Hematopoietic multipotent progenitor cell (in vitro differentiated cells): ENCODE results near the gene GALNT14. TPM values are rescaled to one million over a fixed set of nuclear protein-coding genes. Genes with fewer than 3 reads are reported as not detected.

Experiments
- DNase-seq, 3 donors: peaks; one replicate each; pipeline ENCODE4 v3.0.0-alpha.2; 2011 to 2015; ENCODE audit warnings: low read depth in 2 of 3, low spot score in 2 of 3
- total RNA-seq: library from RNA; depleted of rRNA; stranded (reverse); fragments of >200 nt; gene quantifications from one replicate; pipeline ENCODE4 v1.2.3, GENCODE V29; 2012

The GALNT14 gene
- total RNA-seq, 1 donor: 12.9 TPM

DNA sequence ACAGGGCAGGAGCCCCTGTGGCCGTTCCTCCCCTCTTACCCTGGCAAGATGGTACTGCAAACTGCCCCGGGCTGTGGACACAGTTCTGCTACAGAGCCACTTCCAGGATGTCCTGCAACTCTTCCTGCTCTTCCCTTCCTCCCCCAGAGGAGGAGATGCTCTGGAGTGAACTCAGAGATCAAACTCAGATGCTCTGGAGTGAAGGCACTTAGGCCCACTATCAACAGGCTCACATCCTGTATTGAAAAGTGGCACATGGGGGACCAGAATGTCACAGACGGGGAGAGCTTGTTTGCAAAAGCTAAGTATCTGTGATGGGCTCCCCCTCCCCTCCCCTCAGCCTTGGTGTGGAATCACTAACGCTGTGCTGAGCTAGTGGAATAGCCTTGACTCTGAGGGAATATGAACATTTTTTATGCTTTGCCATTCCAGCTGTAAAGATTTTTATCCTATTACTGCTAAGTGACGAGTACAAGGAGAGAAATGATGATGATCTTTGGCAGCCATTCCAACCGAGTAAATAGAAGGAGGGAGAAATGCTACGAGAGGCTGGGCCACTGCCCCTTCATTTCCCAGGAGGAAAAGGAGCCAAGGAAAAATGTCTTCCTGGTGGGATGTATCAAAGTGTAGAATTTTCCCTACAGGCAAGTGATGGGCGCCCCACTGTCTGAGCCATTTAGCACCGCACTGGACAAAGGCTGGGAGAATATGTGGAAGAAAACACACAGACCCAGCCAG is 152.6 kb downstream of the GALNT14 start:
- no peak for DNase-seq

DNA sequence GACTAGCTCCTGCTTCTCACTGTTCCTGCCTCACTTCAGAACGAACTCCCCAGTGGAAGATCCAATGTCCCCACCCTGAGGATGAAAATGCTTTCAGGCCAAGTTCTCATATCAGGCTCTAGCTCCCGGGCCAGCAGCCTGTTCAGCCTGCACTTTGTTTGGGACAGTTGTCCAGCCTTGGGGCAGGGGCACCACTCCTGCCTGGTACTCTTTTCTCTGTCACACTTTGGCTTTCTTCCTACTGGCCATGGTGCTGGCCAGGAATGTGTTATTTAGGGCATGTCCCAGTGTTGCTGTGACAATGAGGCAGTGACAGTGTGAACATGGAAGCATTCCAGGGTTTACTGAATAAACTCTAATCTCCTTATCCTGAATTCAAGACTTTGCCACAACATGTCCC is 154.1 kb downstream of the GALNT14 start:
- DNase-seq: no peak

DNA sequence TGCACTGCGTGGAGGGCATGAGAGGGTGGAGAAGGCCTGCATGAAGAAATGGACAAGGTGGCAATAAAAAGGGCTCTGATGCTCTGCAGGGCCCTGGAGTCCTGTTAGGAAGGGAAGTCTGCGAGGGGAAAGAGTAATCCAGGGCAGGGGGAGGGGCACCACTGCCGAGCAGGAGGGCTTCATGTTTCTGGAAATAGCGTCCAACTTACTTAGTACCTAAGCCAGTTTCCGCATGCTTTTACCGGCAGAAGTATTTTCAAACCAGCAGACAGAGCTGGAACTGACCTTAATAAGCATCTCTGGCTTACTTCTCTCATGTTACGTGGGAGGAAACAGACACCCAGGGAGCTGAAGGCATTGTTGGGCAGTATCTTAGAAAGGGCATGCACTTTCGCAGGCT is 156.7 kb downstream of the GALNT14 start:
- DNase-seq: no peak

DNA sequence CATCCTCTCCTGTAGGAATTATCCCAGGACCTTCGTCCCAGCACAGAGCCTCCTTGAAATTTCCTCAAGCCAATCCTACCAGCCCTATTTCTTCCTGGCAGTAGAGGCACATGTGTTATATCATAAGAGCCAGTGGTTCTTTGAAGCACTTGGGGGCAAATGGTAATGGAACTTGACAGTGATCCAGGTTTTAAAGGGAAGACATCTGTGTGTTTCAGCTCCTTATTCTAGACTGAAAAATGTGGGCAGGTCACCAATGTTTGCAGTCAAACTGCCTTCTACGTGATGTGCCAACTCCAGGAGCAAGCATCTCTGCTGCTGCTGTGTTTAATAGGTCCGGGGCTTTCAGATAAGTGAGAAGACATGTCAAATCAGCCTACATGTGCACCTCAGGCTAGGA is 157.1 kb downstream of the GALNT14 start:
- DNase-seq: no peak

DNA sequence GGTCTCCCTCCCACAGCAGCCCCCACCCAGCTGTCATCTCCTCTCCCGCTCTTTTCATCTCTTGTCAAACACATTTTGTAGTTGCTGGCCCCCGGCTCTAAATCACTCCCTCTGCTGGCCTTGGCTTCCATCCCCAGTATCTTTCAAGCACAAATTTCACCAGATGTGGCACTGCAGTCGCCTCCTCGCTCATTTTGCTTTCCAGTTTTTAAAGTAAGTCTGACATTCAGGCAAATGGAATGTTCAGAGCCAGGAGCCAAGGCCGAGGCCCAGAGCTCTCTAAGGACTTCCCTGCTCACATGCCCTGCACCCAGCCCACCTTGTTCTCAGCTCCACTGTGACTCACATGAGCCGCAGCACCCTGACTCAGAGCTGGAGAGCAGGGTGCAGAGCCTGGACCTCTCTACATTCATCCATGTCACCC is 158.4 kb downstream of the GALNT14 start:
- no peak for DNase-seq

DNA sequence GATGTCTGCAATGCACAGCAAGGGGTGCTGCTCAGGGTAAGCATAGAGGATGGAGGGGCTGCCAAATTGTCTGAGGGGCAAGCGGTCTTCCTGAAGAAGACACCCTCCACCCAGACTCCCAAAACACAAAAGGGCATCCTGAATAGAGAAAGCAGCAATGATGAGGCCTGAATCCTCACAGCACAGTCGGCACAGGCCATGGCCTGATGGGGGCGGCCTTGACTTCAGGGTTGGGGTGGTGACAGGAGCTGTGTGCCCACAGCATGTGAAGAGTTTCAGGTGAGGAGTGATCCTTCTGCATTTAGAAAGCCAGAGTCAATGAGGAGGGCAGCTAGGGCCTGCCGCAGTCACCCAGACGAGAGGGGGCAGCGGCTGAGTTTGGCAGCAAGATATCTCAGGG is 159.4 kb downstream of the GALNT14 start:
- no peak for DNase-seq

DNA sequence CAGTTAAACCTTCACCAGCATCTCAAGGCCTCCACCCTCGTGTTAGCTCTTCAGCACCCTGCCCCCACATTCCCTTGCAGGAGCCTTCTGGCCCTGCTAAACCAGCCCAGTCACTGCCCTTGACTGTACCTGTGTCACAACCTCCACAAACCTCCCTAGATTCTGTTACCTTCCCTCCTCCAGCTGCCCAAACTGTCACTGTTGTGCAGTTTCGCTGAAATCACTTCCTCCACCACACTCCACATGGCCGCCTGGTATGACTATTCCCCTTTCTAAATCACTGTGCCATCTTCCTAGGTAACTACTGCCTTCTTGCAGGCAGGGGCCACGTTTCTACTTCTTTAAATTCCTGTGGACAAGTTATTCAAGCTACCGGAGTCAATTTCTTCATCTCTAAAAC is 160.2 kb downstream of the GALNT14 start:
- DNase-seq: no peak

DNA sequence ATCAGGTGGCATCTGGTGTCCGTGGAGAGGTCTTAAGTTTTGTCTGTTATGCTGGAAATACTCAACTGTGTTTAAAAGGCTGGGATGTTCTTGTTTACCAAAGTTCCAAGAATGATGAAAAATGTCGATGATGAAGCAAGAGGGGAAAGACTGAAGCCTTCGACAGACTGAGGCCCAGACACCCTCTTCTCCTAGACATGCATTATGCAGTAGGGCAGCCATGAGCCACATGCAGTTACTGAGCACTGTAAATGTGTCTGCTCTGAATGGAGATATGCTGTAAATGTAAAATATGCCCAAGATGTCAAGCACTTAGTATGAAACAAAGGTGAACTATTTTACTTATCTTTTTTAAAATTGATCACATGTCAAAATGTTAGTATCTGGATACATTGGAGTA is 163.1 kb downstream of the GALNT14 start:
- DNase-seq: no peak

DNA sequence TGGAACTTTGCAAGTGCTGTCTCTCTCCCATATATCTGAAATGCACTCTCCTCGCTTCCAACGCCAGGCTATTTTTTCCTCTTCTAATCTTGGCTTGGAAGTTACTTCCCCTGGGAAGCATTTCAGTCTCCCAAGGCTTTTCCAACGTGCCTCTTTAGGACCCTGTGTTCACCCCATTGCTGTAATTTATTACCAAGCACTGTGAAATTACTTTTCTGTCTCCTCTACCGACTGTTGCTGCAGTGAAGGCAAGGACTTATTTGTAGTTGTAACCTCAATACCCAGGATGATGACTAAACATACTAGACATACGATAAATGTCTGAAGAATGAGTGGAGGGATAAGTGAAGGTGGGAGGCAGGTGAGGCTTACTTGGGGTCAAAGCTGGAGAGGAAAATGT is 163.7 kb downstream of the GALNT14 start:
- no peak for DNase-seq

DNA sequence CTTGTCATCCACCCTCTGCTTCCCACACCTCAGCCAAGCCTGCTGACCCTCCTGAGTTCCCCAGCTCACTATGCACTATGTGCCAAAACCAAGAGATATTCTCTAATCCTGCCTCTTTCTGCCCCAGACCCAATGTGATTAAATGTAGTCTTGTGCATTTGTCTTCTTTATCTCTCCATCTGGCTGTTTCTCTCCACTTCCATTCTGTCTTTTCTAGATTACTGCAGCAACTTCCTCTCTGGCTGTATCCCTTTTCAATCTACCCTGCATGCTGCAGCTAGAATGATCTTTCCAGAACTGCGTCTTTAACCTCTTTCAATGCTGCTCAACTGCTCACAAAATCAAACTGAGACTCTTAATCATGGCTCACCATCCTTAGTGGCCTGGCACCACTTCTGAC is 164.1 kb downstream of the GALNT14 start:
- peak in 1 of 3 donors; percentile 12 for DNase-seq

DNA sequence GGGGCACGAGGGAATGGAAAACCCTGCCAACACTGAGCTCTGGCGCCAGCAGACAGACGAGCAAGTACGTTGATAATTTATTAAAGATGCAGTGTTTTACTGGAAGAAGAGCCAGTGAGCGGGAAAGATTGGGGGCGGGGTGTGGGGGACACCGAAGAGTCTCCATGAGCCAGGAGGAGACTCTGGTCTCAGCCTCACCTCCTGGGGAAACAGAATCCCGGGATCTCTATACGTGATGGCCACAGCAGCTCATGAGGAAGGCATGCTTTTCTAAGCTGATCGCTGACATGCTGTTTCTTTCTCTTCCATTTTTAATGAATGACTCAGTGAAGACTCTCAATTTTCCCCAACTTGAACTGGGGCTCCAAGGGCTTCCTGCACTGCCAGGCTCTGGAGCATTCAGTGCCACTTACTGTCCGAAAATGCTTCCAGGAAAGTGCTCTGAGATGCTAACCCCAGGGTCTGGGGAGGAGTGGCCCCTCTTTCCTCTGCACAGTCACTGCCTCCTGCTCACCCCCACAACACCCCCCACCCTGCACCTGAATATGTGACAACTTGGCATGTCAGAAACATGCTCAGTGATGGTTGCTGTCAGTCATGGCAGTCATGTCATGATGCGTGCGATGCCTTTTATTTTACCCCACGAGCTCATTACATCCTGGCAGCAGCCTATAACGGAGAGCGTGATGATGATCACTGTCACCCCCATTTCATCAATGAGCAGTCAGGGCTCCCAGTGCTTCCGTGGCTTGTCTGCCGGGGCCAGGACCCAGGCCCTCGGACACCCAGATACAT is 166.8 kb downstream of the GALNT14 start:
- no peak for DNase-seq

DNA sequence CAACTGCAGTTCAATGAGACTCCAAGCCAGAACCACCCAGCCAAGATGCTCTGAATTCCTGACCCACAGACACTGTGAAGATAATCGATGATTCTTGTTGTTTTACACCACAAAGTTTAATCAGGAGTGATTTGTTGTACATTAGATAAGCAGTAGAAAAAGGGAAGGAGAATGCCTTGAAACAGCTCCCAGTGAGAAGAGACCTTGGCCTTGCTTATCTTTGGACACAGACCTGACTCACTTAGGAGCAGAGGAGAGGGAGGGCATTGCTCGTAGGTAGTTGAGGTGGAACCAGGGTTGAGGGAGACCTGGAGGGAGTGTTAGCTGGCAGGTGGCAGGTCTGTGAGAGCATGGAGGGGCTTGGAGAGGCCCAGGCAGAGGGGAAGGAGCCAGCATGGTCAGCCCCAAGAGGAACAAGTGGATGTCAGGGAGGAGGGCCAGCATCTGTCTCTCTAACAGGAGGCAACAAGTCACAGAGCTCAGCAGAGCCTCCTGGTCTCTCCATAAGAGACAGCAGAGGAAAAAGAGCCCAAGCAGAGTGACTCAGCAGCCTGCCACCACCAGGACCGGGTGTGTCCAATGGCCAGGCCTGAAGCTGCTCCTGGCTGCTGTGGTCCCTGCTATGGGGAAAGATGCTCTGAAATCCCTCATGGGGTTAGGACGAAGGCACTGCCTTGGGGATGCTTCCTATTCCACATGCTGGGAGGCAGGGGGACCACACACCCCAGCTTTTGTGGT is 169.4 kb downstream of the GALNT14 start:
- DNase-seq: no peak

DNA sequence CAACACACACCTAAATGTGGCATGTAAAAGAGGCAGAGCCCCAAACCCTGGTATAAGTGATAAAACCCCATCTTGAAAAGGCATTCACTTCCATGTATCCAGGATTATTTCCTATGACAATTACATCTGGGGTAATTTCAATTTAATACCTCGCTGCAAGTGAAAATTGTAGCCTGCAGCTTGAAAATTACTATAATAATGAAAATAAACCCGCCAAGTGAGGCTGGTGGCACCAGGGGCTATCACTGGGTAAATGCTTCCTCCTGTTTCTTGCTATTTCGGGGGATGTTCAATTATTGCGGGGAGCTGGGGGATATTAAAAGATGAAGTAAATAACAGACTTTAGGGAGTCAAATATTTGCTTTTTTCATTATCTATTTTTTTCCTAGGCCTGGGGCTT is 171.5 kb downstream of the GALNT14 start:
- no peak for DNase-seq

DNA sequence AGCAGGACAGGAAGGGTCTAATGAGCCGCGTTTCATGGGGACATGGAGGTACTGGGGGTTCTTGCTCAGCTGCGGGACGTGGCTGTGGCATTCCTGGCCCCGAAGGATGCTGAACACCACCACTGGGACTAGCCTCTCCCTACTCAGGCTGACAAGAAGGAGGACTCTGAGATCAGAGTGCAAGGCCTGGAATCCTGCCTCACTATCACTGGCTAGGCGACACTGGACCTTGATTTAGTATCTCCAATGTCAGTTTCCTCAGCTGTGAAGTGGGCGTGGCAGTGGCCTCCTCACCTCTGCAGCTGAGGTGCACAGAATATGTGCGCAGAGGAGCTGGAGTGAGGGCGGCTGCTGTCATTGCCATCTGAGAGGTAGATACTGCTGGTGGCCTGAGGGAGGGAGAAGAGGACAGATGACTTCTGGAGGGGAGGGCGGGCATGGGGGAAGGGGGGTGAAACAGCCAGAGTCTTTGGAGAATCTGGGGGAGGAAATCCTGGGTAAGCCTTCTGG is 173.2 kb downstream of the GALNT14 start:
- no peak for DNase-seq

DNA sequence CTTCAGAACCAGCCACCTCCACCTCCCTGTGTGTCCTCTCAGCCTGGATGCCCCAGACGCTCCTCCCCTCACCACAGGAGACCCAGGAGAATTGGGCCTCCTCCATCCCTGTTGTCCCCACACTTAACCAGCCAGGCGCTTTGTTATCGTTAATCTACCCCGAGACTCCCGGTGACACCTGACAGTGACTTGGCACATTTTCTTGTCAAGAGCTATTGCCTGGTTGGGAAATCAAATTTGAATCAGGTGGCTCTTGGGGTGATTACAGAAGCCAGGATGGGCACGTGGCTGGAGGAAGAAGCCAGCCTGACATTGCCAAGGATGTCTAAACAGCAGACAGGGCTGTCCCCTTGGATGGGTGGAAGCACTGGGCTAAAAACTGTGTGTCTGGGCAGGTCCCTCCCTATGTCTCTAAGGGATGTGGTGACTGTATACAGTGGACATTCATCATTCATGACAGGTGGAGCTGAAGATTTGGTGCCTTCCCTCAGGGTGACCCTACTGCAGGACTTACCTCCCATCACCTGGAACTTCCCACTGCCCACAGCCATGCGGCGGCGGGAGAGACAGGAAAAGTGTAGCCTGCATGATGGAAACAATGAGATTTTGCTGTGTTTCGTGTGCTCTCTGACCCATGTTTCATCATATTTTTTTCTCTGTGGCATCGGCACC is 173.8 kb downstream of the GALNT14 start:
- no peak for DNase-seq

DNA sequence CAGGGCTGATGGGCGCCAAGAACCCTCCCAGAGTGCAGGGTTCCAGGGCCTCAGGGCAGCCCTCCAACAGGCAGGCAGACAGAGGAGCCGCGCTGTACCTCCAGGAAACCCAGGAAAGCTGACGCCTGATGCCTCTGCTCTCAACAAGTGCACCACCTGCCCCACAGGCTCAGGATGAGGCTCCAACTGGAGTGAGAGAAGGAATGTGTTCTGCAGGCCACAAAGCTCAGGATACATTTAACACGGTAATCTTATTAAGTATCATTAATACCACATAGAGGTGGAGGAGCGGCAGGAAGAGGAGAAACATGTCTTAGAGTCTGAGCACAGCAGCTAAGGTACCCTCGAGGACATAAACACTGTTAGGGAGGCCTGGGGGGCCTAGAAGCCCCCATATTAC is 175.1 kb downstream of the GALNT14 start:
- no peak for DNase-seq

DNA sequence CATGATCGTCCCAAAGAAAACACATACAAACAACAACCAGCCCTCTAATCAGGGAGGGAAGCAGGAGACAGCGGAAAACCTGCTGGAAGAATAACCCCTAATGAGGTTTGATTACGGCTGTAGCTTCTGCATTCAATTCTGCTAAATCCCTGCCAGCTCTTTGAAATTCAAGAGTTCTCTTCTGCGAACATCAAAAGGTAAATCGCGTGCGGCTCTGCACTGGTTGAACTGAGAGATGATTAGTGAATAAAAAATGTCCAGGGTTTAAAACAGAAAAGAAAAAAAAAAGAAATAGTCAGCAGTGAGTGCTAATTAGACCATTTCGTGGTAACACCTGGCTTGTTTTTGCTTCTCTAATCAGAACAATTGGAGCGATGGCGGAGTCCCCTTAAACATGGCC is 178.0 kb downstream of the GALNT14 start:
- no peak for DNase-seq

DNA sequence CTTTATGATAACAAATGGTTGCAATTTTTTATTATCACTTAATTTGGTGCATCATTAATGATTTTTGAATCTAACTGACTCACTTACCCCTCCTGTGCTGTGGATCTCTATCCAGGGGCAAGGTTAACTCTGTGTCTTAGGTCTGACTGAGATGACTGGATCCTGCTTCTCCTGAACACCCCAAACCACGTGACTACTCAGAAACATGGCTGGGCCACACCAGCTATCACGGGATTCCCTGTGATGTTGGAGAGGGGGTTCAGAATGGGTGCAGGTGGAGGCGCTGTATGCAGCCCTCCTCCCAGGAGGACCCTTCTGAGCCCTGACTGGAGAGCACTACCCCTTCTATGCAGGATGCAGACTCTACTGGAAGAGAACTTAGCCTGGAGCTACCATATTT is 178.6 kb downstream of the GALNT14 start:
- DNase-seq: no peak

DNA sequence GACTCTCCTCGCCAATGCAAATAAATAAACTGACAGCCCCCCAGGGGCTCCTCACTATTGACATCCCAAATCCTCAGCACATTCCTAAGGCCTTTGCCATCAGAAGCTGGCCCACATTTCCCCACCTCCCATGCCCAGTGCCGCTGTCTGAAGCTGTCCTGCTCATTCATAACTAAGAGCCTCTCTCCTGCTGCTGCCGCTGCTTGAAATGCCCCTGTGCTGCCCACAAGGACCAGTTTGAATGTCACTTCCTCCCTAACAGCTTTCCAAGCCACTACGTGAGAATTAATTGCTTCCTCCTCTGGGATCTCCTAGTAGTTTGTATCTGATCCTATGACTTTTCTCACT is 179.3 kb downstream of the GALNT14 start:
- no peak for DNase-seq

DNA sequence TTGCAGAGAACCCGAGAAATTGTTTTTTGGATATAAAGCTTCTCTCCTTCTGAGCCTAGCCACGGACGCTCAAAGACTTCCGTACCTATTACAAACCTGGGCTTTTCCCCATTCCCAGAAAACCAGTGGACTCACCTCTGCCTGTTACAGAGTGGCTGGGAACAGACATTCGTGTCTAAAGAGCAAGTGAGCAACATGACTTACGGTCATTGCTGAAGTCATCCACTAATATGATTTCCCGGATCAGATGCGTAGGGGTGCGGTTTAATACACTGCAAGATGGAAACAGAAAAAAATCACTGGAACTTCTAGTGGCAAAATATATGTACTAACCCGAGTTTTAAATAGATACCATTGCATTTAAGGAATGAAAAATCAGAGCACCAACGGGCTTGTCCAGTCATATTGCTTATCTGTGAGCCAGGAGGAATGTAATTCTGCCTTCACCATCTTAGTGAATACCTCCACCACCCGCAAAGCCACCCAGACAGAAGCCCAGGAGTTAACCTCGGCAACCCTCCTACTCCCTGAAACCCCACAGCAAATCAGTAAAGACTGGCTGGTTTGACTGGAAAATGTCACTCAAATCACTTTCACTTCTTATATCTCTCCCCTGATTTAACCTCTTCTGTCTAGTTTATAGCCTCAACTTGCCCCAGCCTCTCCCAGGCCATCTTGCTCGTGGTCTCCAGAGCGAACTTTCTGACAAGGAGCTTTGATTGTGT is 179.9 kb downstream of the GALNT14 start:
- no peak for DNase-seq
